ENCODE results near the gene ALPK3. TPM values are rescaled to one million over a fixed set of nuclear protein-coding genes. Genes with fewer than 3 reads are reported as not detected.

ALPK3 gene
- total RNA-seq, 2 donors from 2014 or later: 57.8 to 94.1 TPM

DNA sequence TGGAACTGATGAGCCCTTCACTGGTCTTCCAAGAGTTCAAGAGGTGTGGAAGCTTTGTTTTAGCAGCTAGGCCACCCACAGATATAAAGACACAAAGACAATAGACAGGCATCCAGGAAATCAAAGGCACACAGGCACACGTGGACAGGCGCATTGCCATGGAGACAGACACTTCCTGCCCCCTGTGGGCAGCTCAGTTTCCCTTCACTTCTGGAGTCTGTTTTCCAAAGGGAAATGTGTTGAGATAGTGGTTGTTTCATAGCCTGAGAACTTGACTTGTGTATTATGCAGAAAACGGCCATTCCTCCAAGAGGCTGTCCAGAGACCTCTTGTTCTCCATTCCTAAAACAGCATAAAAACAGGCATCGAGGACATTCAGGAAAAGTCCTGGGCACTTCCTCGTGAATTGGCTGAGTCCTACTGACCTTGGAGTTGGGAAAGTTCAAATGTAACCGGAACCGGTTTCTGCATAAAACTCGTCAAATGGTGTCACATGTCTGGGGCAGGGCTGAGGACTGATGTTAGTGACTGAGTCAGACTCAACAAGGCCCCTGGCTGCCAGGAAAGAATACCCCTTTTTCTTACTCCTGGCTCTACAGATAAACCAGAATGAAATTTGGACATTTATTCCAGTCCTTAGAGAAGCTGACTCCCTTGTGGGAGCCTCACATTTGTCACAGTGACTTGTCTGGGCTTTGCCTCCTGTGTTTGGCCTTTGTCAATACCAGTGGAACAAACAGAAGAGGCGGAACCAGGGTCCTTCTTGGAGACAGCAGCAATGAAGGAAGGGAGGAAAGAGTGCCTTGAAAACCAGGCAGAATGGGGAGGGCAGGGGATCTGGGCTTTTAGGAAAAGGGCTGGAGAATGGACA lies 1.3 kb downstream of the ALPK3 start:
- Mint-ChIP-seq H3K36me3 (ENCODE audit: low read depth) (peaks cover 25% of the 10 kb centered on the region), H3K4me3 (peak overlapping the region; percentile 89), H3K27me3 (ENCODE audit: insufficient read depth) (no peaks in the 10 kb centered on the region), H3K27ac (peak overlapping the region; percentile 99), H3K4me1 (peaks cover 39% of the 10 kb centered on the region), H3K9me3 (no peaks in the 10 kb centered on the region)
- TF ChIP-seq CTCF (conservative IDR thresholded peaks at IDR 0.05): peak; percentile 32
- H3K4me3 ChIP-seq (ENCODE audit: low read length): peak overlapping the region; percentile 89
- peak overlapping the region; percentile 92 for H3K27ac ChIP-seq (ENCODE audit: low read depth, low read length)
- H3K4me1 ChIP-seq (ENCODE audit: control insufficient read depth, insufficient read depth, low read length): peaks cover 20% of the 10 kb centered on the region
- DNase-seq: peak; percentile 87
- H3K27me3 ChIP-seq (ENCODE audit: control insufficient read depth, insufficient read depth, low read length, poor library complexity, severe bottlenecking): no peaks in the 10 kb centered on the region
- peaks cover 43% of the 10 kb centered on the region for H3K36me3 ChIP-seq (ENCODE audit: control insufficient read depth, insufficient read depth, low read length)
- no peaks in the 10 kb centered on the region for H3K9me3 ChIP-seq (ENCODE audit: control insufficient read depth, low read length)
- peak overlapping the region; percentile 98 for H3K9ac ChIP-seq (ENCODE audit: extremely low read depth, low read length, poor library complexity, severe bottlenecking)
- WGBS, 2 experiments (ENCODE audit: insufficient coverage in 1 of 2, insufficient read length in 1 of 2): 55 to 65% methylated on average over 9 of the region's 9 CpGs

DNA sequence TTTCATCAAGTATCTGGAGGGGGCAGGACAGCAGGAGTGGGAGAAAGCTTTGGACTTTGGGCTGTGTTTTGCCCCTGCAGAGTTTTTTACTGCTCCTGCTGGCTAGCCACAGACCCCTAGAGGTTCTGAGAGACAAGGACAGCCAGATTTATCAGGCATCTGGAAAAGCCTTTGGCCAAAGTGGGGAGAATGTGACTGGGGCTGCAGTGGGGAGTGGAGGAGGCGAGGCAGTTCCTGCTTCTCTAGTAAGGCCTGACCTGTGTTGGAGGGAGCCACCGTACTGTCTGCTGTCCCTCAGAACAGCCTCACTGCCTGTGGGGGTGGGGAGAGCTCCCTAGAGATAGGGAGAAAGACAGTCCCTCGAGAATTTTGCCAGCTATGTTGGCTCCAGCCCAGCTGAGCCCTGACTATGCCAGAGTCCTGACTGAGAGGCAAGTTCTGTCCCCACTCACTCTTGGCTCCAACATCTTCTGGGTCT lies 2.2 kb downstream of the ALPK3 start:
- 83 to 90% methylated on average over 2 to 3 of the region's 3 CpGs for WGBS, 2 experiments (ENCODE audit: insufficient coverage in 1 of 2, insufficient read length in 1 of 2)
- peak overlapping the region; percentile 89 for H3K4me3 ChIP-seq (ENCODE audit: low read length)
- H3K27ac ChIP-seq (ENCODE audit: low read depth, low read length): peak overlapping the region; percentile 92

DNA sequence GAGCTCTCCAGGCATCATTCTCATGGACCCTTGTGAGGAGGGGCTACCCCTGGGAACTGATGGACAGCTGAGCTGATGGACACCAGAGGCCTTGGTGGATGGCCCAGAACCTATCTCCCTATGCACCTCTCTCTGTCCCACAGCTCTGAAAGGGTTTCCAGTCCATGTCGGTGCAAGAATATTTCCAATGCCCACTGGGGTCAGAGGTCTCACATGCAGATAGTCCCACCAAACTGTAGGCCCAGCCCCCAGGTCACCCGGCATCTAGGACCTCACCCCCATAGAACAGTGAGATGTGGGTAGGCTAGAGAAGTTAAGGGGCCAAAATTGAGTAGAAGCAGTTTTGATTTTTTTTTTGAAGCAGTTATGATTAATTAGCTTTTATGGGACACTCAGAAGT lies 2.6 kb downstream of the ALPK3 start:
- peaks cover 20% of the 10 kb centered on the region for H3K4me1 ChIP-seq (ENCODE audit: control insufficient read depth, insufficient read depth, low read length)
- WGBS, 2 experiments (ENCODE audit: insufficient coverage in 1 of 2, insufficient read length in 1 of 2): 89 to 100% methylated on average over 1 to 2 of the region's 2 CpGs
- Mint-ChIP-seq H3K4me1 (peaks cover 39% of the 10 kb centered on the region), H3K27ac (peak overlapping the region; percentile 99), H3K4me3 (peak overlapping the region; percentile 89), H3K9me3 (no peaks in the 10 kb centered on the region), H3K27me3 (ENCODE audit: insufficient read depth) (no peaks in the 10 kb centered on the region), H3K36me3 (ENCODE audit: low read depth) (peaks cover 35% of the 10 kb centered on the region)
- H3K4me3 ChIP-seq (ENCODE audit: low read length): peak overlapping the region; percentile 89
- no peaks in the 10 kb centered on the region for H3K27me3 ChIP-seq (ENCODE audit: control insufficient read depth, insufficient read depth, low read length, poor library complexity, severe bottlenecking)
- peak overlapping the region; percentile 98 for H3K9ac ChIP-seq (ENCODE audit: extremely low read depth, low read length, poor library complexity, severe bottlenecking)
- no peak for TF ChIP-seq CTCF (conservative IDR thresholded peaks at IDR 0.05)
- DNase-seq: no peak
- peaks cover 56% of the 10 kb centered on the region for H3K36me3 ChIP-seq (ENCODE audit: control insufficient read depth, insufficient read depth, low read length)
- H3K27ac ChIP-seq (ENCODE audit: low read depth, low read length): no peak overlapping the region
- no peaks in the 10 kb centered on the region for H3K9me3 ChIP-seq (ENCODE audit: control insufficient read depth, low read length)

More for the DNA sequence above, 2.2 kb downstream of the ALPK3 start:
- Mint-ChIP-seq H3K4me1 (peaks cover 39% of the 10 kb centered on the region), H3K4me3 (peak overlapping the region; percentile 89), H3K9me3 (no peaks in the 10 kb centered on the region), H3K27ac (peak overlapping the region; percentile 99), H3K36me3 (ENCODE audit: low read depth) (peaks cover 31% of the 10 kb centered on the region), H3K27me3 (ENCODE audit: insufficient read depth) (no peaks in the 10 kb centered on the region)
- Histone ChIP-seq H3K9me3 (ENCODE audit: control insufficient read depth, low read length) (no peaks in the 10 kb centered on the region), H3K4me1 (ENCODE audit: control insufficient read depth, insufficient read depth, low read length) (peaks cover 20% of the 10 kb centered on the region), H3K36me3 (ENCODE audit: control insufficient read depth, insufficient read depth, low read length) (peaks cover 51% of the 10 kb centered on the region), H3K9ac (ENCODE audit: extremely low read depth, low read length, poor library complexity, severe bottlenecking) (peak overlapping the region; percentile 98), H3K27me3 (ENCODE audit: control insufficient read depth, insufficient read depth, low read length, poor library complexity, severe bottlenecking) (no peaks in the 10 kb centered on the region)
- peak; percentile 65 for TF ChIP-seq CTCF (conservative IDR thresholded peaks at IDR 0.05)
- peak; percentile 67 for DNase-seq

Data from endodermal cell (in vitro differentiated cells).